NB4 (cell line): Measurements from ENCODE around the gene LRRIQ3.

Experiments used
- DNase-seq: peaks from one replicate; pipeline ENCODE4 v3.0.0; 2010; ENCODE audit warnings: low read depth
- H3K4me3 ChIP-seq: one replicate; pipeline ENCODE4 v1.5.1; 2011; ENCODE audit warnings: mild to moderate bottlenecking, low read depth, low read length, moderate library complexity
- MYC ChIP-seq: IDR thresholded peaks from 2 replicates; pipeline ENCODE4 v1.6.1; 2011; ENCODE audit warnings: low read depth, low read length
- POLR2A ChIP-seq: IDR thresholded peaks from 2 replicates; pipeline ENCODE4 v1.6.1; 2011; ENCODE audit warnings: mild to moderate bottlenecking; ENCODE audit not compliant: insufficient read length; ENCODE audit errors: extremely low read depth
- TF ChIP-seq, protein P1 (sequence below): IDR thresholded peaks from 2 replicates; pipeline ENCODE4 v1.6.1; 2011; ENCODE audit warnings: low read depth, low read length
- TF ChIP-seq, protein P2 (sequence below): IDR thresholded peaks from one replicate; pipeline ENCODE4 v1.5.1; 2012; ENCODE audit warnings: low read depth, low read length

LRRIQ3 gene

DNA sequence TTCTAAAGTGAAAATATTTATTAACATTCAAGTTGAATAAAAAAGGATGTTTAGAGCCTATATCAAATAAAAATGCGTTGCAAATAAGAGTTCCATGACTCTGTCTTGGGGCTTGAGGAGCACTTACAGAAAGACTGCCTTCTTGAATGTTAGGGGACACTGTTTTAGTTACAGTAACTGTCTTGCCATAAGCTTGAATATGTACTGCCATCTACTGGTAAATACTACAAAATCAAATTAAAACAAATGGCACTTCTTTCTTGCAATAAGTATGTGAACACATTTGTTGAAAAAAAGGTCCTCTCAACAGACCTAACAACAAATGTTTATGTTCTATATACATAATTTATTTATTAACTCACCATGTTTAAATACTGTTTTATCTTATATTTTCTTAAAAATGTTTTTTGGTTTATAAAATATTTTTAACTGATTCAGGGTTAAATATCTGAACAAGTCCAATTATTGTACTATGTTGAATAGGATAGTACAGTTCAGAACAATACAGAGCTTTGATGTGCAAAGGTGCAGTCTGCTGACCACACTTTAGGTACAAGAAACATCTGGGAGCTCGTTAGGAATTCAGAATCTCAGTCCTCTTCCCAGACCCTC, 199.5 kb downstream of the LRRIQ3 start:
- DNase-seq, result peak; percentile 56
- TF ChIP-seq, protein P1, sequence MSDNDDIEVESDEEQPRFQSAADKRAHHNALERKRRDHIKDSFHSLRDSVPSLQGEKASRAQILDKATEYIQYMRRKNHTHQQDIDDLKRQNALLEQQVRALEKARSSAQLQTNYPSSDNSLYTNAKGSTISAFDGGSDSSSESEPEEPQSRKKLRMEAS, result no peak
- TF ChIP-seq POLR2A (no peak), MYC (no peak)
- TF ChIP-seq, protein P2, sequence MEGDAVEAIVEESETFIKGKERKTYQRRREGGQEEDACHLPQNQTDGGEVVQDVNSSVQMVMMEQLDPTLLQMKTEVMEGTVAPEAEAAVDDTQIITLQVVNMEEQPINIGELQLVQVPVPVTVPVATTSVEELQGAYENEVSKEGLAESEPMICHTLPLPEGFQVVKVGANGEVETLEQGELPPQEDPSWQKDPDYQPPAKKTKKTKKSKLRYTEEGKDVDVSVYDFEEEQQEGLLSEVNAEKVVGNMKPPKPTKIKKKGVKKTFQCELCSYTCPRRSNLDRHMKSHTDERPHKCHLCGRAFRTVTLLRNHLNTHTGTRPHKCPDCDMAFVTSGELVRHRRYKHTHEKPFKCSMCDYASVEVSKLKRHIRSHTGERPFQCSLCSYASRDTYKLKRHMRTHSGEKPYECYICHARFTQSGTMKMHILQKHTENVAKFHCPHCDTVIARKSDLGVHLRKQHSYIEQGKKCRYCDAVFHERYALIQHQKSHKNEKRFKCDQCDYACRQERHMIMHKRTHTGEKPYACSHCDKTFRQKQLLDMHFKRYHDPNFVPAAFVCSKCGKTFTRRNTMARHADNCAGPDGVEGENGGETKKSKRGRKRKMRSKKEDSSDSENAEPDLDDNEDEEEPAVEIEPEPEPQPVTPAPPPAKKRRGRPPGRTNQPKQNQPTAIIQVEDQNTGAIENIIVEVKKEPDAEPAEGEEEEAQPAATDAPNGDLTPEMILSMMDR, result no peak
- H3K4me3 ChIP-seq, result no peak overlapping the region

DNA sequence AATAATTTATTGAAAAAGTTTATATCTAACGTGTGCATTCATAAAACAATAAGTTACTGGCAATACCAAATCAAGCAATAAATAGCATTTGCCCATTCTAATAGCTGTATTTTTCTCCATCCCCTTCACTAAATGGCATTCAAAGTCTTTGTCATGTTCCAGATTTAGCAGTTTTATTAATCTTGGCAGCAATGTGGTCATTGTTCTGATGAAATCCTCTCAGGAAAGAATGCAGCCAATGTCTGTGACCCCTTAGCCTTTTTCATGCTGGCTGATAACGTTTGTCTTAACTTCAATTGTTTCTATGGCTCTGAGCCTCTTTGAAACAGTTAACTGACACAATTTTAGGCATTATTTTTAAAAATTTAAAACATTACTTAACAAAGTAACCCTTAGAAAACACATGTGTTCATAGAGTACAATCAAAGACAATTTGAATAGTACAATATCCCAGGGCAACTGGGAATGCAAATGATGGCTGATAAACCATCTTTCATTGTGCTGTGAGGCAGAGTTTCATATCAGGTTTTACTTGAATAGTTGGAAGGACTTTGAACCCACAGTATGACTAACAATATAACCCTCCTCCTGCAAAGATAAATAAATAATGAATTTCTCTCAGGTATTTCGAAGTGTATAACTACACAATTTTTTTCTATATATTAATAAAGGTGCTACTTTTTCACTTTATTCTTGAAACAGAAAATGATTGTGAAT, 217.5 kb downstream of the LRRIQ3 start:
- TF ChIP-seq MYC (no peak), POLR2A (no peak)
- TF ChIP-seq, protein P2, result no peak
- TF ChIP-seq, protein P1, result no peak

DNA sequence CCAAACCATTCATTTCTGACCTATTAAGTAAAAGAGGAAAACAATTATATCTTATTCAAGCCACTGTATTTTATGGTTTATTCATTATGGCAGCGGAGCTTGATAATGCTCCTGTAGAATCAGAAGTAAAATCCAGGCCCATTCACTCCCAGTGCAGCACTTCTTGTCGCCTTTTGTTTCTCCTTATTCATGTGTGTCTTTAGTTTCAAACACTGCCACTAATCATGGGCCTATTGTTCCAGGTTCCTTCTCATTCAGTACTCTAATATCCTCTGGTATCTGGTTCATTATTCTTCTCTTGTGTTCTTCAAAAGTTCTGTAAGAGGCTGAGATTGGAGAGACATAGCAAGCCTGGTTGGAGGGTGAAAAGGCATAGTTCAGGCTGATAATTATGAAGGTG, 218.3 kb downstream of the LRRIQ3 start:
- DNase-seq, result no peak
- no peak overlapping the region for H3K4me3 ChIP-seq
- TF ChIP-seq, protein P2, result no peak
- TF ChIP-seq POLR2A (no peak), MYC (no peak)
- TF ChIP-seq, protein P1, result no peak

More for the DNA sequence above, 217.5 kb downstream of the LRRIQ3 start:
- no peak overlapping the region for H3K4me3 ChIP-seq
- no peak for DNase-seq

DNA sequence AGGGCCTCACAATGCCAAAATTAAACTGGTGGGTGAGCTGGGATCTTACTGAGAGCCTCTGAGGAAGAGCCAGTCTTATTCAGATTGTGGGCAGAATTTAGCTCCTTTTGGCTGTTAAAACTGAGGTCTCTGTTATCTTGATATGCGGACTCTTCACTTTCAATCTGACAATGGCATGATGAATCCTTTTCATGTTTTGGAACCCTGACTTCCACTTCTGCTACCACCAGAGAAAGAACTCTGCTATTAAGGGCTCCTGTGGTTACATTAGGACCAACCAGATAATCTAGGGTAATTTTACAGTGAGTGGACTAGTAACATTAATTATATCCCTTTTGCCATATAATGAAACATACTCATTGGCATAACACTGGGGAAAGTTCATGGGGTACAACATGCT, 219.0 kb downstream of the LRRIQ3 start:
- no peak overlapping the region for H3K4me3 ChIP-seq
- TF ChIP-seq, protein P1, result no peak
- TF ChIP-seq, protein P2, result no peak
- TF ChIP-seq POLR2A (no peak), MYC (no peak)
- DNase-seq, result no peak
